H1 (cell line): ENCODE data around the gene KYNU.

Experiments used
- CEBPB ChIP-seq: IDR thresholded peaks from 2 replicates; pipeline ENCODE4 v1.6.1; 2012; ENCODE audit warnings: low read depth, low read length
- TF ChIP-seq, protein P1 (sequence below), 3 experiments: IDR thresholded peaks; 1 replicate in 2 of 3; 2 replicates in 1 of 3; pipeline versions ENCODE4 v1.5.1 to v1.6.1; 2011; ENCODE audit warnings: low read length in 3 of 3, mild to moderate bottlenecking in 3 of 3, inconsistent platforms in 2 of 3, low read depth in 1 of 3, moderate library complexity in 1 of 3; ENCODE audit not compliant: insufficient read depth in 1 of 3; ENCODE audit errors: control extremely low read depth in 1 of 3

DNA sequence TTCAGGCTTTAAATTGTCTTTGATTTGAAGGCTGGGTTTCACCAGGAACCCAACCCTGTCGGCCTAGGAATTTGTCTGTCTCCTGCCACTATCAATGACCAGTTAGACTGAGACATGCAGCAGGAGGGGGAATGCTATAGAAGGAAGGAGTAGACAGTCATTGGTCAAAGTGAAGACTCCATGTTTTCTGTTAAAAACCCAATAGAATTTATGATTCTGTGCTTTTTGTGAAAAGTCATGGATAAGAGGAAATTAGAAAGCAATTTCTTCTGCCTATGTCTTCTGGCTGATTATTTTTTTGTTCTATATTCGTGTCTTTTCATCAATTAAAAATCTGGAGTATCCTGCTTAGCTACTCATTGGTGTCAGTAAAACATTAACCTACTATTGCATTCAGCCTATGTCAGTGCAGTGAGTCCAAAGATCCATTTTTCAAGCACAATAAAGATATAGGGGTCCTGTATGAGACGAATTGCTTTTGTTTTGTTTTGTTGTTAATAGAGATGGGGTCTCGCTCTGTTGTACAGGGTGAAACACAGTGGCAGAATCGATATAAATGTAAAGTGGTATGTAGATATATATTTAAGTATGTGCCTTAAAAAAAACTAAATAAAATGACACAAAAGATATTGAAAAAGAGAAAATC is 7.9 kb upstream of the KYNU start:
- TF ChIP-seq, protein P1, sequence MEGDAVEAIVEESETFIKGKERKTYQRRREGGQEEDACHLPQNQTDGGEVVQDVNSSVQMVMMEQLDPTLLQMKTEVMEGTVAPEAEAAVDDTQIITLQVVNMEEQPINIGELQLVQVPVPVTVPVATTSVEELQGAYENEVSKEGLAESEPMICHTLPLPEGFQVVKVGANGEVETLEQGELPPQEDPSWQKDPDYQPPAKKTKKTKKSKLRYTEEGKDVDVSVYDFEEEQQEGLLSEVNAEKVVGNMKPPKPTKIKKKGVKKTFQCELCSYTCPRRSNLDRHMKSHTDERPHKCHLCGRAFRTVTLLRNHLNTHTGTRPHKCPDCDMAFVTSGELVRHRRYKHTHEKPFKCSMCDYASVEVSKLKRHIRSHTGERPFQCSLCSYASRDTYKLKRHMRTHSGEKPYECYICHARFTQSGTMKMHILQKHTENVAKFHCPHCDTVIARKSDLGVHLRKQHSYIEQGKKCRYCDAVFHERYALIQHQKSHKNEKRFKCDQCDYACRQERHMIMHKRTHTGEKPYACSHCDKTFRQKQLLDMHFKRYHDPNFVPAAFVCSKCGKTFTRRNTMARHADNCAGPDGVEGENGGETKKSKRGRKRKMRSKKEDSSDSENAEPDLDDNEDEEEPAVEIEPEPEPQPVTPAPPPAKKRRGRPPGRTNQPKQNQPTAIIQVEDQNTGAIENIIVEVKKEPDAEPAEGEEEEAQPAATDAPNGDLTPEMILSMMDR (IDR thresholded peaks at IDR 0.05; ENCODE audit: control extremely low read depth in 1 of 3, insufficient read depth in 1 of 3, low read depth in 1 of 3, low read length in 3 of 3) = no peak
- TF ChIP-seq CEBPB = no peak
